ENCODE results near the gene SPOCK2.

GRCh38 chr10:72072639-72073038 is 15.7 kb downstream of the SPOCK2 start:
- TF ChIP-seq EZH2 (IDR thresholded peaks at IDR 0.05; ENCODE audit: borderline replicate concordance, insufficient read depth, low read length, poor library complexity, severe bottlenecking) (no peak), CTCF (IDR thresholded peaks at IDR 0.05; ENCODE audit: poor library complexity, severe bottlenecking) (no peak), REST (IDR thresholded peaks at IDR 0.05; ENCODE audit: borderline replicate concordance) (no peak), TAF1 (IDR thresholded peaks at IDR 0.05; ENCODE audit: low read depth) (no peak), EP300 (conservative IDR thresholded peaks at IDR 0.05; ENCODE audit: poor library complexity, severe bottlenecking) (no peak)
